Measurements from ENCODE around the gene NFIX. TPM values are rescaled to one million over a fixed set of nuclear protein-coding genes. Genes with fewer than 3 reads are reported as not detected.

Gene NFIX
- total and polyA plus RNA-seq, 2 donors (not counting 1 experiment from before 2014, with no cell fraction given), result 35.7 to 74.8 TPM

DNA sequence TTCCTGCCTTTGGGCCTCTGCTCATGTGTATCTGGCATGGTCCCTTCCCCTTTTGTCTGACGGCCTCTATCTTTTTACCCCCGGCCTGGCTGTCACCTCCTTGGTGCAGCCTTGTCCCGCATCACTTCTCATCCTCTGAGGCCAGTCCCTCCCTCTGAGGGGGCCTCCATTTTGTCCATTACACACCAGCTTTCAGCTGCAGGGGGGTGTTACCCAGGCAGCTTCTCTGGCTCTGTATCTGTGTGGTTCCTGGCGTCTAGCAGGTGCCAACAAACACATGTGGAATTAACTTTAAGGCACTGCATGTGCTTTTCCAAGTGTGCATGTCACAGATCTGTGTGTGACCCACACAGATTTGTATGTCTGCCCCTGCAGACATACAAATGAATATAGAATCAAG is 55.0 kb downstream of the NFIX start:
- peaks cover 13% of the 10 kb centered on the region for H3K36me3 ChIP-seq (ENCODE audit: control insufficient read depth, insufficient read depth, low read length)
- no peaks in the 10 kb centered on the region for H3K9me3 ChIP-seq (ENCODE audit: control insufficient read depth, insufficient read depth, low read depth, low read length)
- peaks cover 2% of the 10 kb centered on the region for H4K20me1 ChIP-seq (ENCODE audit: control insufficient read depth, extremely low read depth, insufficient read depth, low read length)
- H2AFZ ChIP-seq (ENCODE audit: low read length), result no peak overlapping the region
- H3K4me2 ChIP-seq (ENCODE audit: extremely low read depth, insufficient read depth, low read length), result no peak overlapping the region
- DNase-seq (ENCODE audit: low read depth in 2 of 2), result no peak
- H3K4me3 ChIP-seq (replicated peaks in 1 of 4; ENCODE audit: control extremely low read depth in 1 of 4, insufficient read depth in 1 of 4, low read depth in 3 of 4, low read length in 4 of 4), result no peak overlapping the region
- H3K27ac ChIP-seq (ENCODE audit: insufficient read depth, low read length), result no peak overlapping the region
- peaks cover 44% of the 10 kb centered on the region for H3K4me1 ChIP-seq (ENCODE audit: control insufficient read depth, extremely low read depth, insufficient read depth, low read length)
- H3K79me2 ChIP-seq (ENCODE audit: control insufficient read depth, insufficient read depth, low read length), result peaks cover 76% of the 10 kb centered on the region
- no peaks in the 10 kb centered on the region for H3K27me3 ChIP-seq (ENCODE audit: control insufficient read depth, insufficient read depth, low read length)
- H3K9ac ChIP-seq (ENCODE audit: insufficient read depth, low read length), result no peak overlapping the region
- TF ChIP-seq EZH2 (IDR thresholded peaks at IDR 0.05; ENCODE audit: low read length, missing control alignments), result no peak
- no peak for TF ChIP-seq CTCF (conservative IDR thresholded peaks at IDR 0.05 in 1 of 2, IDR thresholded peaks at IDR 0.05 in 1 of 2; ENCODE audit: low read depth in 1 of 2, low read length in 2 of 2)

- TF ChIP-seq EZH2 (IDR thresholded peaks at IDR 0.05; ENCODE audit: low read length, missing control alignments) (no peak), CTCF (conservative IDR thresholded peaks at IDR 0.05 in 1 of 2, IDR thresholded peaks at IDR 0.05 in 1 of 2; ENCODE audit: low read depth in 1 of 2, low read length in 2 of 2) (no peak)
- H3K79me2 ChIP-seq (ENCODE audit: control insufficient read depth, insufficient read depth, low read length), result peaks cover 72% of the 10 kb centered on the region
- peak overlapping the region; percentile 74 for H3K4me2 ChIP-seq (ENCODE audit: extremely low read depth, insufficient read depth, low read length)
- H3K36me3 ChIP-seq (ENCODE audit: control insufficient read depth, insufficient read depth, low read length), result peaks cover 11% of the 10 kb centered on the region
- H3K9me3 ChIP-seq (ENCODE audit: control insufficient read depth, insufficient read depth, low read depth, low read length), result no peaks in the 10 kb centered on the region
- H3K27ac ChIP-seq (ENCODE audit: insufficient read depth, low read length), result peak overlapping the region; percentile 32
- peaks cover 55% of the 10 kb centered on the region for H3K4me1 ChIP-seq (ENCODE audit: control insufficient read depth, extremely low read depth, insufficient read depth, low read length)
- H2AFZ ChIP-seq (ENCODE audit: low read length), result no peak overlapping the region
- H4K20me1 ChIP-seq (ENCODE audit: control insufficient read depth, extremely low read depth, insufficient read depth, low read length), result peaks cover 2% of the 10 kb centered on the region
- DNase-seq (ENCODE audit: low read depth in 2 of 2), result peak; percentile 52 to 67
- no peak overlapping the region for H3K9ac ChIP-seq (ENCODE audit: insufficient read depth, low read length)
- H3K4me3 ChIP-seq (replicated peaks in 1 of 4; ENCODE audit: control extremely low read depth in 1 of 4, insufficient read depth in 1 of 4, low read depth in 3 of 4, low read length in 4 of 4), result no peak overlapping the region
- no peaks in the 10 kb centered on the region for H3K27me3 ChIP-seq (ENCODE audit: control insufficient read depth, insufficient read depth, low read length)
These were observed 56.4 kb downstream of the NFIX start for GRCh38 chr19:13051557-13052165.

DNA sequence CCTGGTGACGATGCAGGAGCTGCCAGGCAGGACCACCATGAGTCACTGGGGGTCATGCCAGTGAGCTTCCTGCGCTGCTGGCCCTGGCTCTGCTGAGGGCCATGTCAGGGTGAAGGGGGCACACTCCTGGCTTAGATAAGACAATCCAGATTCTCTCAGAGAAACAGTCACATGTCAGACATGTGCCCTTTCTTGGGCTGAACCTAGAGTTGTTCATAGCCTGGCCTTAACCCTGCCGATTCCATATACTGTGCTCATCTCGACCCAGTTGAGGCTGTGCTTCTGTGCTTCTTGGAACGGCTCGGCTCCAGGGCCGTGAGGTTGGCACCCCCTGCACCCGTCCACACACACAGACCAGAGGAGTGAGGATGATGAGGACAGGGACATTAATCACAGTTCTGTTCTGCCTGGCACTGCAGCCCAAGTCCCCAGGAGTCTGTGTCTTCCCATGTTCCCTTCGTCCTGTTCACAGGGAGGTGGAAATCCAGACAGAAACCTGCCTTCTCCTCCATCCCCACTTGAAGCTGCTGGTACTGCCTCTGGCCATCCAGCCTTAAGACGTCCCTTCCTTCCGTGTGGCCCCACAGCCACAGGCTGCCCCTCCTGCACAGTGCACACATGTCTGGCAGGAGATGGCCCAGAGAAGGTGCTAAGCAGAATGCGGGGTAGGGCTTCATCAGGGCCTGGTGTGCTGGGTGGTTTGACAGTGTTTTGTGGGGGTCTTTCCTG is 57.3 kb downstream of the NFIX start:
- Histone ChIP-seq H3K36me3 (ENCODE audit: control insufficient read depth, insufficient read depth, low read length) (peaks cover 3% of the 10 kb centered on the region), H3K79me2 (ENCODE audit: control insufficient read depth, insufficient read depth, low read length) (peaks cover 71% of the 10 kb centered on the region), H3K4me2 (ENCODE audit: extremely low read depth, insufficient read depth, low read length) (peak overlapping the region; percentile 74), H3K27me3 (ENCODE audit: control insufficient read depth, insufficient read depth, low read length) (no peaks in the 10 kb centered on the region), H3K9ac (ENCODE audit: insufficient read depth, low read length) (no peak overlapping the region), H4K20me1 (ENCODE audit: control insufficient read depth, extremely low read depth, insufficient read depth, low read length) (peaks cover 2% of the 10 kb centered on the region), H3K4me1 (ENCODE audit: control insufficient read depth, extremely low read depth, insufficient read depth, low read length) (peaks cover 64% of the 10 kb centered on the region), H3K4me3 (replicated peaks in 1 of 4; ENCODE audit: control extremely low read depth in 1 of 4, insufficient read depth in 1 of 4, low read depth in 3 of 4, low read length in 4 of 4) (no peak overlapping the region), H3K27ac (ENCODE audit: insufficient read depth, low read length) (peak overlapping the region; percentile 95), H3K9me3 (ENCODE audit: control insufficient read depth, insufficient read depth, low read depth, low read length) (no peaks in the 10 kb centered on the region), H2AFZ (ENCODE audit: low read length) (no peak overlapping the region)
- TF ChIP-seq CTCF (conservative IDR thresholded peaks at IDR 0.05 in 1 of 2, IDR thresholded peaks at IDR 0.05 in 1 of 2; ENCODE audit: low read depth in 1 of 2, low read length in 2 of 2), result no peak
- TF ChIP-seq EZH2 (IDR thresholded peaks at IDR 0.05; ENCODE audit: low read length, missing control alignments), result no peak
- no peak for DNase-seq (ENCODE audit: low read depth in 2 of 2)
